Omental fat pad (tissue), 4 donors: Measurements from ENCODE around the gene DYNC2LI1. TPM values are rescaled to one million over a fixed set of nuclear protein-coding genes. Genes with fewer than 3 reads are reported as not detected.

ENCODE experiments used
- ATAC-seq: fragments of 150-250 bp; one replicate; pipeline ENCODE4 v1.9.1; 2016; ENCODE audit warnings: mild to moderate bottlenecking, moderate library complexity; ENCODE audit not compliant: low FRiP score
- DNase-seq: peaks from one replicate; pipeline ENCODE4 v3.0.0-alpha.2; 2019; ENCODE audit warnings: low spot score
- total RNA-seq, 4 donors: library from RNA; depleted of rRNA; stranded (reverse); fragments of >200 nt; gene quantifications; one replicate each; pipeline ENCODE4 v1.1.0, GENCODE V29; 2016
- TF ChIP-seq, protein P1 (sequence below), 3 donors: fragments of 450-650 bp; IDR thresholded peaks; one replicate each; pipeline ENCODE4 v1.5.1; 2016 to 2017; ENCODE audit warnings: antibody characterized with exemption in 3 of 3, mild to moderate bottlenecking in 3 of 3, moderate library complexity in 2 of 3

DYNC2LI1 gene
- total RNA-seq, 4 donors from 2014 or later = 13.2 to 24.3 (median 17.1) TPM

DNA sequence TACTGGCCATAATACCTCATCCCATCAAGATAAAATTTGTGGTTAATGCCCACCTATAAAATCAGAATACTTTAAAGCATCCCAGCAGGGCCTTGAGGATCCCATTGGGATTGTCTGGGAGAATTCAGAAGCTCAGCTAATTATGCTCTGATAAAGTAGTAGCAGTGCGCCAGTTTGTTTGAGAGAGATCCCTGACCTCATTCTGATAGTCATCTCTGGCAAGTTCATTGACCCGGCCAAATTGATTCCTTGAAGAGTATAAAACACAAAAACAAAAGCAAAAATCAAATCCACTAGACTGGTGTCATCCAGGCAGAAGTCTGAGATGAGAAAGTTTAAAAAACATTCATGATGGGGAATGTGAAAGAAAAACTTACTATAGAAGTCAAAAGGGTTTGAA is 50.7 kb downstream of the DYNC2LI1 start:
- DNase-seq (no peak), ATAC-seq (no peak)
- TF ChIP-seq, protein P1, sequence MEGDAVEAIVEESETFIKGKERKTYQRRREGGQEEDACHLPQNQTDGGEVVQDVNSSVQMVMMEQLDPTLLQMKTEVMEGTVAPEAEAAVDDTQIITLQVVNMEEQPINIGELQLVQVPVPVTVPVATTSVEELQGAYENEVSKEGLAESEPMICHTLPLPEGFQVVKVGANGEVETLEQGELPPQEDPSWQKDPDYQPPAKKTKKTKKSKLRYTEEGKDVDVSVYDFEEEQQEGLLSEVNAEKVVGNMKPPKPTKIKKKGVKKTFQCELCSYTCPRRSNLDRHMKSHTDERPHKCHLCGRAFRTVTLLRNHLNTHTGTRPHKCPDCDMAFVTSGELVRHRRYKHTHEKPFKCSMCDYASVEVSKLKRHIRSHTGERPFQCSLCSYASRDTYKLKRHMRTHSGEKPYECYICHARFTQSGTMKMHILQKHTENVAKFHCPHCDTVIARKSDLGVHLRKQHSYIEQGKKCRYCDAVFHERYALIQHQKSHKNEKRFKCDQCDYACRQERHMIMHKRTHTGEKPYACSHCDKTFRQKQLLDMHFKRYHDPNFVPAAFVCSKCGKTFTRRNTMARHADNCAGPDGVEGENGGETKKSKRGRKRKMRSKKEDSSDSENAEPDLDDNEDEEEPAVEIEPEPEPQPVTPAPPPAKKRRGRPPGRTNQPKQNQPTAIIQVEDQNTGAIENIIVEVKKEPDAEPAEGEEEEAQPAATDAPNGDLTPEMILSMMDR (IDR thresholded peaks at IDR 0.05) = no peak

DNA sequence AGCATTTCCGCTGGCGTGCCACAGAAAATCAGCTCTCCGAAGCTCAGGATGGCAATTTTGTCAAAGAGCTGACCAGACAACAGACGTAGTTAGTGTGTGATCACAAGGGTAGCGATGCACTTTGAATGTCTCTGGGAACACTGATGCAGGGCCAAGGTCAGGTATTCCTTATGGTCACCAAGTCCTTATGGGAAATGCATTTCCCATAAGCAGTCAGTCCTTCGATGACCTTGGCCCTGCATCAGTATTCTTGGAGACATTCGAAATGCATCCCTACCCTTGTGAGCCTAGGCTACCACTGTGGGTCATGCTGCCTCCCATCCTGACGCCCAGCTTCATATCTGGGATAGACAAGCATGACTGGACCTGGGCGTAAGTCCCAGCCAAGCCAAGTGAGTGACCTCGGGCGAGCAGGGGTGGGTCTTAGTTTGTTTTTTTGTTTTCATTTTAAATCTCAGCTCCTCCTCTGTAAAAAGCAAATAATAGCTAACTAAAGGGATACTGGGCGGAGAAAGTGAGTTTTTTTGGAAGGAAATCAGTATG is 51.2 kb downstream of the DYNC2LI1 start:
- TF ChIP-seq, protein P1 (IDR thresholded peaks at IDR 0.05) = no peak
- ATAC-seq = no peak
- no peak for DNase-seq

DNA sequence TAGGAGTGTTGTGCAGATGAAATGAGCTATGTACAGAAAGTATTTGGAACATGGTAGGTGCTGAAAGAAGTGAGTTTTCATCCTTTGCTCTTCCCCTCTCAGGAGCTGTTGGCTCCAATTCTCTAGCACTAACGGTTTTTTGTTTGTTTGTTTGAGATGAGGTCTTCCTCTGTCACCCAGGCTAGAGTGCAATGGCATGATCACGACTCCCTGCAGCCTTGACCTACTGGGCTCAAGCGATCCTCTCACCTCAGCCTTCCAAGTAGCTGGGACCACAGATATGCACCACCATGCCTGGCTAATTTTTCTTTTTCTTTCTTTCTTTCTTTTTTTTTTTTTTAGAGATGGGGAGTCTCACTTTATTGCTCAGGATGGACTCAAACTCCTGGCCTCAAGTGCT is 52.0 kb downstream of the DYNC2LI1 start:
- ATAC-seq = no peak
- DNase-seq = no peak
- TF ChIP-seq, protein P1 (IDR thresholded peaks at IDR 0.05) = no peak

DNA sequence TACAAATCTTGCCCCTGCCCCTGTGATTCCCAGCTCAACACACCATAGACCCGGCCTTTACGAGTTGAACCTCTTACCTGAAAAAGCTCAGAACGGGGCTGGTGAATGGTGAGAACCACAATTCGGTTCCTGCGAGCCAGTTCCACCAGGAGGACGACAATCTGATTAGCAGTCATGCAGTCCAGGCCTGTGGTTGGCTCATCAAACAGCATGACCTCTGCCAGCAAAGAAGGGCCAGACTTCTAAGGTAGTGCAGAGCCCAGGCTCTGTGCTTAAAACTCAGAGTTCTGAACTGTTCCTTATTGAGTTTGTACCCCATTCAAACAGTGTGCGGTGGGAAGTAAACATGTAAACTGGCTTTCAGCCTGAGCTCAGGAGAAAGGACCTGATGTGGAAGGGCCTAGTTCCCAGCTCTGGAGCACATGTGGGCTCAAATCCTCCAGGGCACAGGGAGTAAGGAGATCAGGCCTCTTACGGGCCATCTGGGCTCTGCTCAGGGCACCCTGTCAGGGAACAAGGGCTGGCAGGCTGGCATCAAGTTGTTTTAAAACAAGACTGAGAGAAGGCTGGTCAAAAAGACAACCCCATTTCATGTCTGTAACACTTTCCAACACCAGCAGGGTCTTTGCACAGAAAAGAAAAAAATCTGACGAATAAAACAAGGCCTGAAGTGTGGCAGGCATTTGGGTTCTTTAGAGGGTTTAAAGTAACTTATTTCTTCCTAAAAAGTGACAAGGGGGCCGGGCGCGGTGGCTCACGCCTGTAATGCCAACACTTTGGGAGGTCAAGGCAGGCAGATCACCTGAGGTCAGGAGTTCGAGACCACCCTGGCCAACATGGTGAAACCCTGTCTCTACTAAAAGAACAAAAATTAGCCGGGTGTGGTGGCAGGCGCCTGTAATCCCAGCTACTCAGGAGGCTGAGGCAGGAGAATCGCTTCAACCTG is 52.7 kb downstream of the DYNC2LI1 start:
- ATAC-seq = no peak

DNA sequence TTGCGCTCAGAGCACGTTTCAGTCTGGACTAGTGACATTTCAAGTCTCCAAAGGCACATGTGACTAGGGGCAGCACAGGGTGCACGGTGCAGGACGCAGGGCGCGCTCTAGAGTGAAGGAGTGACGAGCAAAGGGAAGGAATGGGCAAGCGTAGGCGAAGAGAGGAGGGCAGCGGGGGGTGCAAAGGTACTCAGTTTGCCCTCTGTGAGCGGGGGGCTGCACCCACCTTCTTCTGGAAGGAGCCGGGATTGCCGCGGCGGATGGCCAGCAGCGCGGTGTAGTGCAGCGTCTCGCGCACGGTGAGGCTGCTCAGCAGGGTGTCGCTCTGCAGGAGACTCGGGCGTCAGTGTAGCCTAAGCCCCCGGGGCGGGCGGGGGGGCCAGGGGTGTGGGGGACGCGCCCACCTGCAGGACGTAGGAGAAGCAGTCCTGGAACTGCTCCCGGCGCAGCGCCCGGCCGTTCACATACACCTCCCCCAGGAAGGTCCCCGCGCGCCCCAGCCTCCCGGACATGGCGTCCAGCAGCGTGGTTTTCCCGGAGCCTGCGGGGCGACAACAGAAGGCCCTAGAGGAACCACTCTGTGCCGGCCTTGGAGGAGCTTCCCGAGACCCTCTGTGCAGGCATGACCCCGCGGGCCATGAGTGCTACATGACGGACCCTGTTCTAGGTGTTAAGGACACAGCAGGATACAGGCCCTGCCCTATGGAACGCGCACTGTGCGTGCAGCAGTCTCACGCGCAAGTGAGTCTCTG is 57.9 kb downstream of the DYNC2LI1 start:
- DNase-seq (no peak), ATAC-seq (no peak)
- TF ChIP-seq, protein P1 (IDR thresholded peaks at IDR 0.05) = no peak

More for the DNA sequence above, 52.7 kb downstream of the DYNC2LI1 start:
- no peak for DNase-seq
- TF ChIP-seq, protein P1 (IDR thresholded peaks at IDR 0.05) = no peak

DNA sequence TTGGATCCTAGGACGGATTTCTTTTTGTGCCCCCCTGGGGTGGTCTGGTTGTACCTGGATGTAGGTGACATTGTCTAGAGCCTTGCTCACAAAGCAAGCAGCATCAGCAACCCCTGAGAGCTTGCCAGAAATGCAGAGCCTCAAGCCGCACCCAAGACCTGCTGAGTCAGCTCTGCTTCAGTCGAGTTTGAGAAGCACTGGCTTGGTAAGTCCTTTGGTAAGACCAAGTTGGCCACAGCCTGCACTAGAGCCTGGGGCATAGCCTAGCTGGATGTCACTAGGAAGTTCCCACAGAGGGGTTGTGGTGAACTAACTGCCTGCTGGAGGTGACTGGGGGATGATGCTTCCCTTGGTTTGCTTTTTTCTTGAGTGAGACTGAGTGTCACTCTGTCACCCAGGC is 58.6 kb downstream of the DYNC2LI1 start:
- DNase-seq (no peak), ATAC-seq (no peak)
- TF ChIP-seq, protein P1 (IDR thresholded peaks at IDR 0.05) = no peak
